Measurements from ENCODE around the gene SLAMF7. TPM values are rescaled to one million over a fixed set of nuclear protein-coding genes. Genes with fewer than 3 reads are reported as not detected.

The SLAMF7 gene
- total and polyA plus RNA-seq, 10 of the 15 experiments (the other 5 are each of a cell fraction or from before 2014, with no cell fraction given): 66.6 to 284 (median 108) TPM

DNA sequence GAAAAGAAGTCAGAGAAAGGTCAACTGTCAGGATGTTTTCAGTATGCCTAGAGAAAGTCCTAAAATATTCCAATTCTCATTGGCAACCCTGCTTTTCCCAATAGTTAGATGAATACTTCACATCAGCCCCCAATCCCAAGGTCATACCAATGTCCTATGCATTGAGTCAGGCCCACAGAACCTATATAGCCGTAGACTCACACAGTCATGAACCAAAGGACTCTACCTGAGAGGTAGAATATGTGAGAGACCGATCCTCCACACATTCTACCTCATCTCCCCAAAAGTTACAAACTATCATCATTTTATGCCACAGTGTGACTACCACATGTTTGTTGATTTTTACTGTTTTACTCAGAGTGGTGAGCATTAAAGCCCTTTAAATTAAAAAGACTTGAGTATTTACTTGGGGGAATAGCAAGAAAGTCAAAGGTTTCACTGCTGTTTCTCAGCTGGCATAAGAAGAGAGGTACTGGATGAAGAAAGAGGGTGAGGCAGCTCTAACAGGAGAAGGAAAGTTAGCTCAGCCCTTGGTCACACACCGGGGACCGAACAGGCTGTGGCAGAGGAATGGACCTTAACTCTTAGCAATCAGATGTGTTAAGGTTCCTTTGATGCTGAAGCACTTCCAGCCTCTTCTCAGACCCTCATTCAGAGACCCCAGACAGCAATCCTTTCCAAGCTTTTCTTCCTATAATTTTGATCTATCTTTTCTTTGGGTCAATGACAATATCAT lies 28.4 kb upstream of the SLAMF7 start (continued):
- TF ChIP-seq MYC (IDR thresholded peaks at IDR 0.05; ENCODE audit: insufficient read depth, insufficient read length, insufficient replicate concordance, low read length, severe bottlenecking) (no peak), LARP7 (IDR thresholded peaks at IDR 0.05) (no peak)

DNA sequence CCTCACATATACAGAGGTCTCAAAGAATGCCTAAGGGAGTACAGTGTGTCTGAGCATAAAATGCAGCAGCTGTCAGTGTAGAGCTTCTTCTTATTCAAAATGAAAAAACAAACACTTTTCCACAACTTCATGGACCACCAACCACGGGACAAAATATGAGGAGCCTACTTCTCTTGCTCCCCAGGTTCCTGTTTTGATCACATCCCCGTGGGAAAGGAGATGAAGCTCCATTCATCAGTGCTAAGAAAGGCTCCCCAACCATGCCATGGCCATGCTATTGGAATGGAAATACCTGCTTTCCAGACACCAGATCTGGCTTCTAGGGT lies 27.8 kb upstream of the SLAMF7 start:
- H3K27ac ChIP-seq (ENCODE audit: control insufficient read depth, insufficient read depth): peak overlapping the region; percentile 100
- H3K9ac ChIP-seq (ENCODE audit: control insufficient read depth, insufficient read depth, low read length): peak overlapping the region; percentile 100
- peaks cover 70% of the 10 kb centered on the region for H3K79me2 ChIP-seq (ENCODE audit: control insufficient read depth, insufficient read depth, low read length)
- peaks cover 18% of the 10 kb centered on the region for H3K4me1 ChIP-seq (ENCODE audit: control insufficient read depth, insufficient read depth, low read length)
- no peaks in the 10 kb centered on the region for H4K20me1 ChIP-seq (ENCODE audit: control insufficient read depth, insufficient read depth)
- H3K9me3 ChIP-seq (replicated peaks; ENCODE audit: control insufficient read depth, insufficient read depth, low read length): no peaks in the 10 kb centered on the region
- no peak overlapping the region for H2AFZ ChIP-seq (ENCODE audit: control insufficient read depth, low read depth, low read length)
- RAD21 ChIA-PET (ENCODE audit: unreplicated experiment): interaction anchor here (0.8 to 4.9 kb wide), 17 partner anchors 8 to 162 kb away, joined by 3 to 74 read pairs (median 8); partner anchors contain the start of genes SLAMF1 and SLAMF7
- no peak for ATAC-seq
- TF ChIP-seq ZBED1 (IDR thresholded peaks at IDR 0.05; ENCODE audit: borderline replicate concordance) (0 out of 2 replicates have a peak, but pooled peaks have one; percentile 13), SREBF1 (IDR thresholded peaks at IDR 0.05; ENCODE audit: low read length) (no peak), LARP7 (IDR thresholded peaks at IDR 0.05) (no peak), EZH2 (IDR thresholded peaks at IDR 0.05; ENCODE audit: borderline replicate concordance, control insufficient read depth, low read depth, low read length) (no peak), CBFB (IDR thresholded peaks at IDR 0.05; ENCODE audit: low read depth) (no peak), HDGF (IDR thresholded peaks at IDR 0.05) (peak; percentile 33; the same call in 1 of the 2 replicates), RAD51 (IDR thresholded peaks at IDR 0.05) (no peak), HDAC6 (IDR thresholded peaks at IDR 0.05; ENCODE audit: unreplicated experiment) (peak; percentile 52), CREM (IDR thresholded peaks at IDR 0.05; ENCODE audit: low read depth) (no peak), WRNIP1 (IDR thresholded peaks at IDR 0.05; ENCODE audit: borderline replicate concordance, low read depth, low read length) (peak; percentile 7; the same call in 1 of the 2 replicates), NR2C2 (IDR thresholded peaks at IDR 0.05; ENCODE audit: borderline replicate concordance, control insufficient read depth, insufficient read length, low read depth) (no peak), CBX5 (IDR thresholded peaks at IDR 0.05; ENCODE audit: low read depth) (no peak), RELA (IDR thresholded peaks at IDR 0.05; ENCODE audit: borderline replicate concordance, partially characterized antibody) (no peak), ZZZ3 (IDR thresholded peaks at IDR 0.05; ENCODE audit: control insufficient read depth, insufficient read length, low read depth) (no peak), NBN (IDR thresholded peaks at IDR 0.05) (no peak), BCL11A (IDR thresholded peaks at IDR 0.05; ENCODE audit: low read depth, low read length) (no peak), ATF7 (IDR thresholded peaks at IDR 0.05; ENCODE audit: low read depth) (no peak), HCFC1 (IDR thresholded peaks at IDR 0.05; ENCODE audit: low read length) (no peak)
- TF ChIP-seq, protein P1, sequence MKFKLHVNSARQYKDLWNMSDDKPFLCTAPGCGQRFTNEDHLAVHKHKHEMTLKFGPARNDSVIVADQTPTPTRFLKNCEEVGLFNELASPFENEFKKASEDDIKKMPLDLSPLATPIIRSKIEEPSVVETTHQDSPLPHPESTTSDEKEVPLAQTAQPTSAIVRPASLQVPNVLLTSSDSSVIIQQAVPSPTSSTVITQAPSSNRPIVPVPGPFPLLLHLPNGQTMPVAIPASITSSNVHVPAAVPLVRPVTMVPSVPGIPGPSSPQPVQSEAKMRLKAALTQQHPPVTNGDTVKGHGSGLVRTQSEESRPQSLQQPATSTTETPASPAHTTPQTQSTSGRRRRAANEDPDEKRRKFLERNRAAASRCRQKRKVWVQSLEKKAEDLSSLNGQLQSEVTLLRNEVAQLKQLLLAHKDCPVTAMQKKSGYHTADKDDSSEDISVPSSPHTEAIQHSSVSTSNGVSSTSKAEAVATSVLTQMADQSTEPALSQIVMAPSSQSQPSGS (IDR thresholded peaks at IDR 0.05; ENCODE audit: low read length): no peak
- TF ChIP-seq, protein P2, sequence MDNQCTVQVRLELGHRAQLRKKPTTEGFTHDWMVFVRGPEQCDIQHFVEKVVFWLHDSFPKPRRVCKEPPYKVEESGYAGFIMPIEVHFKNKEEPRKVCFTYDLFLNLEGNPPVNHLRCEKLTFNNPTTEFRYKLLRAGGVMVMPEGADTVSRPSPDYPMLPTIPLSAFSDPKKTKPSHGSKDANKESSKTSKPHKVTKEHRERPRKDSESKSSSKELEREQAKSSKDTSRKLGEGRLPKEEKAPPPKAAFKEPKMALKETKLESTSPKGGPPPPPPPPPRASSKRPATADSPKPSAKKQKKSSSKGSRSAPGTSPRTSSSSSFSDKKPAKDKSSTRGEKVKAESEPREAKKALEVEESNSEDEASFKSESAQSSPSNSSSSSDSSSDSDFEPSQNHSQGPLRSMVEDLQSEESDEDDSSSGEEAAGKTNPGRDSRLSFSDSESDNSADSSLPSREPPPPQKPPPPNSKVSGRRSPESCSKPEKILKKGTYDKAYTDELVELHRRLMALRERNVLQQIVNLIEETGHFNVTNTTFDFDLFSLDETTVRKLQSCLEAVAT (IDR thresholded peaks at IDR 0.05): 0 out of 2 replicates have a peak, but pooled peaks have one; percentile 62
- BruUV-seq (replicated peaks): TSS peak; percentile 62
- DNase-seq (ENCODE audit: low read depth, low spot score): no peak
- H3K36me3 ChIP-seq (ENCODE audit: control insufficient read depth in 2 of 2, insufficient read depth in 2 of 2, low read length in 1 of 2): no peaks in the 10 kb centered on the region; a peak in 2 of 4 replicates
- POLR2A ChIA-PET: interaction anchor here (0.6 to 5.8 kb wide), 14 partner anchors 14 to 142 kb away, joined by 3 to 73 read pairs (median 6); partner anchors contain the start of genes LY9 and SLAMF1
- SMC1A ChIA-PET (ENCODE audit: uncharacterized antibody, unreplicated experiment): interaction anchor here (0.8 to 7.1 kb wide), 21 partner anchors 11 to 162 kb away, joined by 3 to 149 read pairs (median 5); partner anchors contain the start of genes CD244, SLAMF1 and SLAMF7
- intact Hi-C loops (cut with micrococcal nuclease; ENCODE audit: unreplicated experiment) (loop anchor here (1.0 to 5.0 kb wide), 2 partner anchors 30 to 34 kb away; no protein-coding TSS in a partner anchor), in situ Hi-C loops (cut with MboI) (no loop called here)
- peak overlapping the region; percentile 88 for H3K4me2 ChIP-seq (ENCODE audit: control insufficient read depth, insufficient read depth)
- H3K4me3 ChIP-seq: peak overlapping the region; percentile 93
- H3K27me3 ChIP-seq (replicated peaks in 1 of 2; ENCODE audit: control insufficient read depth in 2 of 2, insufficient read depth in 2 of 2, low read length in 1 of 2): no peaks in the 10 kb centered on the region
- WGBS (ENCODE audit: insufficient coverage, insufficient replicate concordance, low lambda C conversion rate, missing lambda C conversion rate): 0% methylated on average over 2 of the region's 2 CpGs
- no peak for FAIRE-seq
- CTCF ChIA-PET: interaction anchor here (0.7 to 6.8 kb wide), 15 partner anchors 13 to 240 kb away, joined by 3 to 102 read pairs (median 7); no protein-coding TSS in a partner anchor

Data from GM12878 (cell line).